8988T (cell line): Measurements from ENCODE around the gene MANBA.

Experiments
- DNase-seq: peaks from one replicate; pipeline ENCODE4 v3.0.0; 2011

Gene MANBA

GRCh38 chr4:102586002-102586643, 174.6 kb downstream of the MANBA start:
- DNase-seq, result no peak

- no peak for DNase-seq
Measured at GRCh38 chr4:102585329-102585728, 175.4 kb downstream of the MANBA start.

- DNase-seq, result no peak
Measured at GRCh38 chr4:102584091-102584490, 176.7 kb downstream of the MANBA start.
